Astrocyte (in vitro differentiated cells and primary cell): Measurements from ENCODE around the gene CELSR3. TPM values are rescaled to one million over a fixed set of nuclear protein-coding genes. Genes with fewer than 3 reads are reported as not detected.

Source experiments
- DNase-seq: peaks from one replicate; pipeline ENCODE4 v3.0.0-alpha.2; 2010; ENCODE audit warnings: low read depth
- FAIRE-seq: peaks from 2 replicates; lab custom pipeline; 2011; peaks lifted over from hg19 to GRCh38; lab: Jason Lieb, UNC
- H2AFZ ChIP-seq: 2 replicates; pipeline ENCODE4 v1.6.0; 2012; ENCODE audit warnings: low read depth, low read length, inconsistent platforms
- H3K27ac ChIP-seq: 2 replicates; pipeline ENCODE4 v1.5.1; 2011; ENCODE audit warnings: low read depth, low read length, inconsistent platforms
- H3K27me3 ChIP-seq: 2 replicates; pipeline ENCODE4 v1.6.0; 2011; ENCODE audit warnings: low read length, inconsistent platforms; ENCODE audit not compliant: insufficient read depth
- H3K36me3 ChIP-seq: 2 replicates; pipeline ENCODE4 v1.5.1; 2011; ENCODE audit warnings: low read length, inconsistent platforms; ENCODE audit not compliant: insufficient read depth
- H3K4me1 ChIP-seq: 2 replicates; pipeline ENCODE4 v1.5.1; 2011; ENCODE audit warnings: low read length, inconsistent platforms; ENCODE audit not compliant: insufficient read depth
- H3K4me2 ChIP-seq: 2 replicates; pipeline ENCODE4 v1.6.0; 2012; ENCODE audit warnings: low read length, inconsistent platforms
- H3K4me3 ChIP-seq: 2 replicates; pipeline ENCODE4 v1.5.1; 2011; ENCODE audit warnings: low read depth, mild to moderate bottlenecking, low read length, inconsistent platforms; ENCODE audit not compliant: insufficient read depth
- H3K79me2 ChIP-seq: 2 replicates; pipeline ENCODE4 v1.6.0; 2012; ENCODE audit warnings: mild to moderate bottlenecking, low read length, inconsistent platforms; ENCODE audit not compliant: insufficient read depth
- H3K9ac ChIP-seq: 2 replicates; pipeline ENCODE4 v1.6.0; 2012; ENCODE audit warnings: mild to moderate bottlenecking, low read length, inconsistent platforms
- H3K9me3 ChIP-seq: 2 replicates; pipeline ENCODE4 v1.5.1; 2012; ENCODE audit warnings: low read depth, mild to moderate bottlenecking, low read length, inconsistent platforms; ENCODE audit not compliant: insufficient read depth
- H4K20me1 ChIP-seq: 2 replicates; pipeline ENCODE4 v1.6.0; 2012; ENCODE audit warnings: low read length, inconsistent platforms; ENCODE audit not compliant: insufficient read depth
- H3K27ac Mint-ChIP-seq: one replicate; pipeline ENCODE4 v1.8.0; 2021; ENCODE audit warnings: mild to moderate bottlenecking, mixed read lengths; ENCODE audit not compliant: unreplicated experiment
- H3K27me3 Mint-ChIP-seq: one replicate; pipeline ENCODE4 v1.8.0; 2021; ENCODE audit warnings: low read depth, mixed read lengths; ENCODE audit not compliant: unreplicated experiment
- H3K36me3 Mint-ChIP-seq: one replicate; pipeline ENCODE4 v1.8.0; 2021; ENCODE audit warnings: low read depth, mixed read lengths; ENCODE audit not compliant: unreplicated experiment
- H3K4me1 Mint-ChIP-seq: one replicate; pipeline ENCODE4 v1.8.0; 2021; ENCODE audit warnings: low read depth, mixed read lengths; ENCODE audit not compliant: unreplicated experiment
- H3K4me3 Mint-ChIP-seq: one replicate; pipeline ENCODE4 v1.8.0; 2021; ENCODE audit warnings: mild to moderate bottlenecking, moderate library complexity, mixed read lengths; ENCODE audit not compliant: unreplicated experiment
- H3K9me3 Mint-ChIP-seq: one replicate; pipeline ENCODE4 v1.8.0; 2021; ENCODE audit warnings: mild to moderate bottlenecking, mixed read lengths; ENCODE audit not compliant: unreplicated experiment
- CTCF ChIP-seq: IDR thresholded peaks from 2 replicates; pipeline ENCODE4 v1.5.1; 2011; ENCODE audit warnings: low read depth, mild to moderate bottlenecking, inconsistent platforms, low read length, moderate library complexity; ENCODE audit not compliant: insufficient read depth
- EZH2 ChIP-seq: IDR thresholded peaks from 2 replicates; pipeline ENCODE4 v1.6.1; 2012; ENCODE audit warnings: mild to moderate bottlenecking, low read length, inconsistent platforms; ENCODE audit not compliant: insufficient read depth
- total RNA-seq: library from RNA; stranded (reverse); gene quantifications from 2 replicates; pipeline ENCODE4 v1.2.1, GENCODE V29; 2021

The CELSR3 gene
- total RNA-seq, 1 donor from 2014 or later = 8.6 TPM

DNA sequence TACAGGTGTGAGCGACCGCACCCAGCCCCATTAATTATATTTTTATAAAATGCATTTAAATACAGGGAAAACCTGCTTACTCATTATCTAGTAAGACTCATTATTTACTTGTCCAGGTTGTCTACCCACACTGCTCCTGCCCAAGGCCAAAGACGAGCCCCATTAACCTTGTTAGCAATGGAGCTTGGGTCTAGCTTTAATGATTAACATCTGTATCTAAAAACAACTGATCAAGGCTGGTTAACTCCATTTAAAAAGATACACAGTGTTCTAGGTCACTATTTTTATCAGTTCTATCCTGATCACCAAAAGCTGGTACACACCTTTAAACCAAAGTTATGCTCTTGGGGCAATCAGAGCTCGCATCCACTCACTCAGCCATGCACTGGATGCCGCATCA is 33.5 kb upstream of the CELSR3 start:
- no peaks in the 10 kb centered on the region for H3K9me3 ChIP-seq
- H3K9ac ChIP-seq = no peak overlapping the region
- H3K4me1 ChIP-seq = peaks cover 38% of the 10 kb centered on the region
- Mint-ChIP-seq H3K36me3 (peaks cover 16% of the 10 kb centered on the region), H3K9me3 (no peaks in the 10 kb centered on the region), H3K4me1 (peaks cover 43% of the 10 kb centered on the region), H3K27me3 (no peaks in the 10 kb centered on the region), H3K4me3 (no peak overlapping the region), H3K27ac (peak overlapping the region; percentile 4)
- peaks cover 88% of the 10 kb centered on the region for H3K79me2 ChIP-seq
- TF ChIP-seq CTCF (no peak), EZH2 (no peak)
- H2AFZ ChIP-seq = no peak overlapping the region
- peak overlapping the region; percentile 87 for H3K4me2 ChIP-seq
- H3K4me3 ChIP-seq = no peak overlapping the region
- H3K36me3 ChIP-seq = peaks cover 33% of the 10 kb centered on the region
- DNase-seq (no peak), FAIRE-seq (no peak)
- no peaks in the 10 kb centered on the region for H3K27me3 ChIP-seq
- peaks cover 93% of the 10 kb centered on the region for H4K20me1 ChIP-seq
- peak overlapping the region; percentile 14 for H3K27ac ChIP-seq

- Mint-ChIP-seq H3K4me1 (peaks cover 42% of the 10 kb centered on the region), H3K27me3 (no peaks in the 10 kb centered on the region), H3K9me3 (no peaks in the 10 kb centered on the region), H3K36me3 (peaks cover 21% of the 10 kb centered on the region), H3K4me3 (peak overlapping the region; percentile 71), H3K27ac (peak overlapping the region; percentile 96)
- TF ChIP-seq CTCF (no peak), EZH2 (no peak)
- peaks cover 85% of the 10 kb centered on the region for H3K79me2 ChIP-seq
- H3K36me3 ChIP-seq = peaks cover 39% of the 10 kb centered on the region
- FAIRE-seq = no peak
- peak; percentile 58 for DNase-seq
- H3K4me1 ChIP-seq = peaks cover 30% of the 10 kb centered on the region
- H3K9ac ChIP-seq = peak overlapping the region; percentile 84
- no peak overlapping the region for H2AFZ ChIP-seq
- H3K4me2 ChIP-seq = peak overlapping the region; percentile 87
- peaks cover 91% of the 10 kb centered on the region for H4K20me1 ChIP-seq
- H3K9me3 ChIP-seq = no peaks in the 10 kb centered on the region
- peak overlapping the region; percentile 95 for H3K27ac ChIP-seq
- H3K4me3 ChIP-seq = peak overlapping the region; percentile 54
- no peaks in the 10 kb centered on the region for H3K27me3 ChIP-seq
These were observed 32.7 kb upstream of the CELSR3 start for GRCh38 chr3:48695393-48695753.

DNA sequence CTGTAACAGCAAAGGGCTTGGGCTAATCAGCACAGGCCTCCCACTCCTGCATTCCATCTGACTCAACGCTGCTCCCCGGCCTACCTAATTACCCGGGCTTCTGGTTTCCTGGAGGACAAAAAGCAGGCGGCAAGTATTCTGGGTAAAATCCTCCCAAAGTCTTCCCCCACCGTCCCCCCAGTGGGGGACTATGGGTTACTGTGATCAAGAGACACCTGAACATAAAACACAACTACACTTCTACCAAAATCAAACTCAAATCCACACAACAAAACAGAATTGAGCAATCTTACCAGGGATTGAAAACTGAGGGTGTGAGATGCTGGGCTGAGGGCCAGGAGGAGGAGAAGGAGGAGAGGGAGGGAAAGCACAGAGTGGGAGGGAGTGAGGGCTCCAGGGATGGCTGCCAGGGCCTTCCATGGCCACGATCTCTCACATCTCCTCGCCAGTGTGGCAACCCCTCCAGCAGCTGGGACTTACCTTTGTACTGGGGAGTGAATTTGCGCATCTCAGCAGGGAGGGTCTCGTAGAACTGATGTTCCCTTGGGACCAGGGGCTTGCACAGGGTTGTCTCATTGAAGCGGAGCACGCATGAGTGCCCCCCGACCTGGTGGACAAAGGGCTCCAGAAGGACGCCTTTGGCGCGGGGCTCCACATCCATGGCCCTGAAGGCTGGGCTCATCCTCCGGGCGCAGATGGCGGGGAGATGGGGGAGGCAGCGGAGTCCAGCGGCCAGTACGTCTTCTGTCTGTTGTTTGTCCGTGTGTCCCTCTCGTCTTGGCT is 32.1 kb upstream of the CELSR3 start:
- Histone ChIP-seq H3K27ac (peak overlapping the region; percentile 95), H3K4me3 (peak overlapping the region; percentile 54), H3K4me2 (peak overlapping the region; percentile 87), H3K79me2 (peaks cover 85% of the 10 kb centered on the region), H3K9ac (peak overlapping the region; percentile 84), H3K27me3 (no peaks in the 10 kb centered on the region), H4K20me1 (peaks cover 91% of the 10 kb centered on the region), H3K36me3 (peaks cover 44% of the 10 kb centered on the region), H3K4me1 (peaks cover 27% of the 10 kb centered on the region), H3K9me3 (no peaks in the 10 kb centered on the region), H2AFZ (no peak overlapping the region)
- Mint-ChIP-seq H3K4me1 (peaks cover 38% of the 10 kb centered on the region), H3K36me3 (peaks cover 23% of the 10 kb centered on the region), H3K4me3 (peak overlapping the region; percentile 71), H3K27me3 (no peaks in the 10 kb centered on the region), H3K9me3 (no peaks in the 10 kb centered on the region), H3K27ac (peak overlapping the region; percentile 96)
- TF ChIP-seq EZH2 (no peak), CTCF (no peak)
- FAIRE-seq (no peak), DNase-seq (peak; percentile 82)
